AG04450 (cell line): ENCODE data around the gene MATCAP1. TPM values are rescaled to one million over a fixed set of nuclear protein-coding genes. Genes with fewer than 3 reads are reported as not detected.

ENCODE experiments used
- CTCF ChIA-PET: fragments of 300-600, 350-600 bp; formaldehyde crosslinking; extraction: SDS; loops from one replicate; lab custom pipeline; 2022; ENCODE audit warnings: antibody characterized with exemption, inconsistent platforms; lab: Charles Lee
- POLR2A ChIA-PET: fragments of 350-600 bp; formaldehyde crosslinking; extraction: SDS; loops from one replicate; lab custom pipeline; 2021; ENCODE audit warnings: antibody characterized with exemption, inconsistent platforms; lab: Yijun Ruan, JAX
- DNase-seq: peaks from one replicate; pipeline ENCODE4 v3.0.0-alpha.2; 2011; ENCODE audit warnings: low read depth, low spot score
- H3K27ac ChIP-seq: one replicate; pipeline ENCODE4 v1.5.1; 2012; ENCODE audit warnings: low read depth, low read length, control low read depth
- H3K27me3 ChIP-seq: one replicate; pipeline ENCODE4 v1.6.0; 2012; ENCODE audit warnings: low read length; ENCODE audit not compliant: control insufficient read depth, insufficient read depth
- H3K4me3 ChIP-seq: 2 replicates; pipeline ENCODE4 v1.5.1; 2011; ENCODE audit warnings: mild to moderate bottlenecking, low read depth, low read length, control low read depth
- H3K9me3 ChIP-seq: 2 replicates; pipeline ENCODE4 v1.5.1; 2012; ENCODE audit warnings: low read length; ENCODE audit not compliant: control insufficient read depth, insufficient read depth
- polyA plus RNA-seq: library from polyadenylated mRNA; depleted of rRNA; stranded (reverse); fragments of >200 nt; gene quantifications from 2 replicates; pipeline ENCODE4 v1.2.3, GENCODE V29; 2011
- TF ChIP-seq, protein P1 (sequence below): IDR thresholded peaks from 2 replicates; pipeline ENCODE4 v1.5.1; 2011; ENCODE audit warnings: low read depth, low read length, control low read depth, inconsistent platforms

The MATCAP1 gene
- polyA plus RNA-seq, 1 experiment = 13.9 TPM

DNA sequence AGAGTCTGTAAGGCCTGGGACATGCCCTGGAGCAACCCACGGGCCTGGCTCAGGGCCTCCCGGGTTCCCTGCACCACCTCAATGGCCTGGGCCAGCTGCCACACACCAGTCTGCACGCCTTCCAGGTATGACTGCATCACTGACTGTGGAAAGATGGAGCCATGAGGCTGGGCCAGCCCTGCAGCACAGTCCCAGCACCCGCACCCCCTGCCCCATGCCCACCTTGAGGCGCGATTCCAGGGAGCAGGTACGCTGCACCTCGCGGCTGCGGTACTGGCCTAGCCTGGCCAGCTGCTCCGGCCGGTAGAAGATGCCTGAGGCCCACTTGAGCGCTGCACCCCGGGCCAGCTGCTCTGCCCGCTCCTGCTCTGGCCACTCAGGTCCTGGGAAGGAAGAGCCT, 5.0 kb upstream of the MATCAP1 start:
- Histone ChIP-seq H3K27me3 (no peaks in the 10 kb centered on the region), H3K9me3 (no peaks in the 10 kb centered on the region; the same call in 1 of the 2 replicates), H3K4me3 (no peak overlapping the region), H3K27ac (no peak overlapping the region)
- CTCF ChIA-PET = interaction anchor here (0.9 to 2.2 kb wide), 3 partner anchors 9 to 235 kb away, joined by 3 to 7 read pairs (median 3); partner anchors contain the start of gene CES3
- TF ChIP-seq, protein P1, sequence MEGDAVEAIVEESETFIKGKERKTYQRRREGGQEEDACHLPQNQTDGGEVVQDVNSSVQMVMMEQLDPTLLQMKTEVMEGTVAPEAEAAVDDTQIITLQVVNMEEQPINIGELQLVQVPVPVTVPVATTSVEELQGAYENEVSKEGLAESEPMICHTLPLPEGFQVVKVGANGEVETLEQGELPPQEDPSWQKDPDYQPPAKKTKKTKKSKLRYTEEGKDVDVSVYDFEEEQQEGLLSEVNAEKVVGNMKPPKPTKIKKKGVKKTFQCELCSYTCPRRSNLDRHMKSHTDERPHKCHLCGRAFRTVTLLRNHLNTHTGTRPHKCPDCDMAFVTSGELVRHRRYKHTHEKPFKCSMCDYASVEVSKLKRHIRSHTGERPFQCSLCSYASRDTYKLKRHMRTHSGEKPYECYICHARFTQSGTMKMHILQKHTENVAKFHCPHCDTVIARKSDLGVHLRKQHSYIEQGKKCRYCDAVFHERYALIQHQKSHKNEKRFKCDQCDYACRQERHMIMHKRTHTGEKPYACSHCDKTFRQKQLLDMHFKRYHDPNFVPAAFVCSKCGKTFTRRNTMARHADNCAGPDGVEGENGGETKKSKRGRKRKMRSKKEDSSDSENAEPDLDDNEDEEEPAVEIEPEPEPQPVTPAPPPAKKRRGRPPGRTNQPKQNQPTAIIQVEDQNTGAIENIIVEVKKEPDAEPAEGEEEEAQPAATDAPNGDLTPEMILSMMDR = no peak
- no peak for DNase-seq
- POLR2A ChIA-PET = no interaction called here

GRCh38 chr16:67188323-67188722, 4.6 kb upstream of the MATCAP1 start:
- DNase-seq = no peak
- H3K4me3 ChIP-seq = no peak overlapping the region
- no peaks in the 10 kb centered on the region; the same call in 1 of the 2 replicates for H3K9me3 ChIP-seq
- POLR2A ChIA-PET = no interaction called here
- TF ChIP-seq, protein P1 = no peak
- no peak overlapping the region for H3K27ac ChIP-seq
- no peaks in the 10 kb centered on the region for H3K27me3 ChIP-seq
- CTCF ChIA-PET = interaction anchor here (2.2 kb wide), 1 partner anchor 234 kb away, joined by 7 read pairs; no protein-coding TSS in a partner anchor

DNA sequence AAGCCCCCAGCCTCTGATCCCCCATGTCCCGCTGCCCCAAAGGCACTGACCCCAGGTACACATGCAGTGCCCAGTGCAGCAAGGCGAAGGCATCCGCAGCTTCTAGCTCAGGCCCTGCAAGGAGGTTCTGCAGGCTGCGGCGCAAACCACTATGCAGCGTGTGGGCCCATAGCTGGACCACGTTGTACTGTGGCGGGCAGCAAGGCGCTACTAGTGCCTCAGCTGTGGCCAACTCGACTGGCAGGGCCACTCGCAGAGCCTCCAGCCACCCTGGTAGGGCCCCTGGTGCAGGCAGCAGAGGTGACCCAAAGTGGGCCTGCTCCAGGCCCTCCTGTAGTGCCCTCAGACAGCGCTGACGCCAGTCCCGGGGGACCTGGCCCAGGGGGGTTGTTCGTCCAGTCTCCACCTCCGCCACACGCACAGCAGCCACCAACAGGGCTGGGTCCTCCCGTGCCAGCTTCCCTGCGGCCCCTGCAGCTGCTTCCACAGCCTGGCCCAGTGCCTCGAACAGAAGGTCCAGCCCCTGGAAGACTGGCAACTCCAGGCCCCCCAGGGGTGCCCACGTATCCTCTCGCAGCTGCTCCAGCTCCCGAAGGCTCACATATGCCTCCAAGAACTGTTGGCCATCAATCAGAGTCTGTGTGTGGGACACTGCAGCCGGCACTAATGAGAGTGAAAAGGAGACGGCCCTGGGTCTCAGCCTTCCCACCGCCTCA, 3.6 kb upstream of the MATCAP1 start:
- ChIA-PET POLR2A (interaction anchor here (0.6 kb wide), 1 partner anchor 167 kb away, joined by 3 read pairs; no protein-coding TSS in a partner anchor), CTCF (interaction anchor here (0.6 kb wide), 1 partner anchor 233 kb away, joined by 4 read pairs; no protein-coding TSS in a partner anchor)
- TF ChIP-seq, protein P1 = no peak
- Histone ChIP-seq H3K27ac (no peak overlapping the region), H3K9me3 (no peaks in the 10 kb centered on the region; the same call in 1 of the 2 replicates), H3K27me3 (no peaks in the 10 kb centered on the region), H3K4me3 (no peak overlapping the region)
- no peak for DNase-seq

DNA sequence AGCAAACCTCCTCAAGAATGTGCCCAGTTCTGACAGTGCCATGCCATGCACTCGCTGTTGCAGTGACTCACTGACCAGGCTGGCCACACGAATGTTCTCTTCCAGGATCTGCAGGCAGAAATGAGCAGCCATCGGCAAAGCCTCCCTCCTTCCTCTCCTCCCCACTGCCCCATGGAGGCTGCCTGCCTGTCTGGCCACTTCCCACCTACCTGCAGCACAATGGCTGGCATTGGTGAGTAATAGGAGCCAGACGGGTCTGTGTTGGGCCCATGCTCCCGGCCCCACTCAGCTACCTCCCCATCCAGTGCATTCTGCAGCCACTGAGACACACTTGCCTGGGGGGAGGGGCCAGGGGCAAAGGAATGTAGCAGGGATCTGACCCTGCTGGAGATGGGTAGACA, 2.8 kb upstream of the MATCAP1 start:
- POLR2A ChIA-PET = interaction anchor here (0.6 to 0.7 kb wide), 2 partner anchors 11 to 167 kb away, joined by 3 to 4 read pairs; no protein-coding TSS in a partner anchor
- TF ChIP-seq, protein P1 = no peak

More for the DNA sequence above, 2.8 kb upstream of the MATCAP1 start:
- Histone ChIP-seq H3K27me3 (no peaks in the 10 kb centered on the region), H3K4me3 (no peak overlapping the region), H3K27ac (no peak overlapping the region), H3K9me3 (no peaks in the 10 kb centered on the region; the same call in 1 of the 2 replicates)
- CTCF ChIA-PET = no interaction called here
- DNase-seq = no peak
